OCI-LY7 (cell line): ENCODE measurements around the gene LMX1B.

Source experiments
- CTCF ChIP-seq: fragments of 200-600 bp; sonication (generic); conservative IDR thresholded peaks from 2 replicates; pipeline ENCODE4 v1.5.1; 2014; ENCODE audit warnings: mild to moderate bottlenecking, antibody characterized with exemption, low read length, moderate library complexity, mixed read lengths
- EZH2phosphoT487 ChIP-seq: fragments of 200-600 bp; sonication (generic); IDR thresholded peaks from 2 replicates; pipeline ENCODE4 v1.6.1; 2018; ENCODE audit warnings: low read depth, borderline replicate concordance, mild to moderate bottlenecking, mixed run types, antibody characterized with exemption, low read length, moderate library complexity, mixed read lengths

DNA sequence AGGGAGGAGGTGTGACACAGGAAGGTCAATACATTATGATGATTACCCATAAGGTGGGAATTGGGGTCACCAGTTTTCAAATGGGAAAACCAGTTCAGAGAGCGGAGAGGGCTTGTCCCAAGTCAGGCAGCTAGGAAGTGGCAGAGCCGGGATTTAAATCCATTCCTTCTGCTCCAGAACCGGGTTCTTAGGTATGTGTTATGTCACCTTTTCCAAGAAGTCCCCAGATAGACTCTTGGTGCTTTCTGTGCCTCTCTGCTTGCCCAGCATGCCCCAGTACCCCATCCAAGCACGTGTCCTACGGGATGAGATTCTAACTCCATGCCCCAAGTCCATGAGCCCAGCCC is 69.9 kb downstream of the LMX1B start:
- TF ChIP-seq CTCF (no peak), EZH2phosphoT487 (no peak)
